Mucosa of rectum (tissue), 2 donors: ENCODE measurements around the gene MAGI2.

Experiments used
- H3K27ac ChIP-seq, 2 donors: one replicate each; pipeline ENCODE4 v1.7.0; 2013; ENCODE audit warnings: inconsistent platforms in 2 of 2, low read depth in 2 of 2, low read length in 2 of 2
- H3K27me3 ChIP-seq, 2 donors: one replicate each; pipeline ENCODE4 v1.7.0; 2013; ENCODE audit warnings: low read length in 2 of 2; ENCODE audit not compliant: control insufficient read depth in 2 of 2, insufficient read depth in 2 of 2
- H3K36me3 ChIP-seq, 2 donors: one replicate each; pipeline ENCODE4 v1.7.0; 2013; ENCODE audit warnings: low read length in 2 of 2; ENCODE audit not compliant: control insufficient read depth in 2 of 2, insufficient read depth in 2 of 2
- H3K4me1 ChIP-seq, 2 donors: one replicate each; pipeline ENCODE4 v1.7.0; 2013; ENCODE audit warnings: low read length in 2 of 2, mild to moderate bottlenecking in 1 of 2; ENCODE audit not compliant: control insufficient read depth in 2 of 2, insufficient read depth in 2 of 2
- H3K4me3 ChIP-seq, 2 donors: one replicate each; pipeline ENCODE4 v1.7.0; 2013; ENCODE audit warnings: low read length in 2 of 2
- H3K9ac ChIP-seq, 2 donors: one replicate each; pipeline ENCODE4 v1.7.0; 2013; ENCODE audit warnings: low read length in 2 of 2, low read depth in 1 of 2, mild to moderate bottlenecking in 1 of 2
- H3K9me3 ChIP-seq, 2 donors: one replicate each; pipeline ENCODE4 v1.7.0; 2013; ENCODE audit warnings: low read length in 2 of 2; ENCODE audit not compliant: control insufficient read depth in 2 of 2
- donor health status: healthy.
- donor health status: Normal muscosa, but diverticular disease.

MAGI2 gene

GRCh38 chr7:79212334-79212733 is 241.1 kb downstream of the MAGI2 start:
- H3K27me3 ChIP-seq: no peaks in the 10 kb centered on the region
- no peak overlapping the region for H3K9ac ChIP-seq
- H3K9me3 ChIP-seq: no peaks in the 10 kb centered on the region
- no peaks in the 10 kb centered on the region for H3K36me3 ChIP-seq
- peaks cover 0 to under 1% of the 10 kb centered on the region in 2 donors for H3K4me1 ChIP-seq
- no peak overlapping the region for H3K4me3 ChIP-seq
- H3K27ac ChIP-seq: no peak overlapping the region

- H3K27ac ChIP-seq: no peak overlapping the region
- H3K4me1 ChIP-seq: no peaks in the 10 kb centered on the region
- no peak overlapping the region for H3K9ac ChIP-seq
- H3K36me3 ChIP-seq: no peaks in the 10 kb centered on the region
- no peak overlapping the region for H3K4me3 ChIP-seq
- no peaks in the 10 kb centered on the region for H3K27me3 ChIP-seq
- no peaks in the 10 kb centered on the region for H3K9me3 ChIP-seq
Measured at GRCh38 chr7:79211724-79212123, 241.7 kb downstream of the MAGI2 start.

- Histone ChIP-seq H3K4me1 (no peaks in the 10 kb centered on the region), H3K9me3 (no peaks in the 10 kb centered on the region), H3K36me3 (no peaks in the 10 kb centered on the region), H3K27me3 (no peaks in the 10 kb centered on the region), H3K4me3 (no peak overlapping the region), H3K27ac (no peak overlapping the region), H3K9ac (no peak overlapping the region)
Measured at GRCh38 chr7:79199961-79200360, 253.5 kb downstream of the MAGI2 start.

GRCh38 chr7:79199266-79199665 is 254.2 kb downstream of the MAGI2 start:
- Histone ChIP-seq H3K27me3 (no peaks in the 10 kb centered on the region), H3K4me1 (no peaks in the 10 kb centered on the region), H3K4me3 (no peak overlapping the region), H3K9me3 (no peaks in the 10 kb centered on the region), H3K9ac (no peak overlapping the region), H3K36me3 (no peaks in the 10 kb centered on the region), H3K27ac (no peak overlapping the region)

GRCh38 chr7:79185605-79186004 is 267.9 kb downstream of the MAGI2 start:
- Histone ChIP-seq H3K27ac (no peak overlapping the region), H3K4me3 (no peak overlapping the region), H3K36me3 (no peaks in the 10 kb centered on the region), H3K27me3 (no peaks in the 10 kb centered on the region), H3K4me1 (no peaks in the 10 kb centered on the region), H3K9ac (no peak overlapping the region), H3K9me3 (no peaks in the 10 kb centered on the region)

- no peaks in the 10 kb centered on the region for H3K9me3 ChIP-seq
- H3K27me3 ChIP-seq: no peaks in the 10 kb centered on the region
- no peaks in the 10 kb centered on the region for H3K36me3 ChIP-seq
Measured at GRCh38 chr7:79182283-79182682, 271.2 kb downstream of the MAGI2 start.

GRCh38 chr7:79180533-79180932 is 272.9 kb downstream of the MAGI2 start:
- no peaks in the 10 kb centered on the region for H3K27me3 ChIP-seq
- no peak overlapping the region for H3K27ac ChIP-seq
- no peak overlapping the region for H3K4me3 ChIP-seq
- H3K9me3 ChIP-seq: no peaks in the 10 kb centered on the region
- no peaks in the 10 kb centered on the region for H3K36me3 ChIP-seq
- H3K4me1 ChIP-seq: no peaks in the 10 kb centered on the region
- H3K9ac ChIP-seq: no peak overlapping the region

More at GRCh38 chr7:79182283-79182682, 271.2 kb downstream of the MAGI2 start:
- H3K4me3 ChIP-seq: no peak overlapping the region
- no peak overlapping the region for H3K27ac ChIP-seq
- no peak overlapping the region for H3K9ac ChIP-seq
- no peaks in the 10 kb centered on the region for H3K4me1 ChIP-seq

GRCh38 chr7:79176859-79177477 is 276.5 kb downstream of the MAGI2 start:
- H3K4me3 ChIP-seq: no peak overlapping the region
- H3K4me1 ChIP-seq: no peaks in the 10 kb centered on the region
- no peaks in the 10 kb centered on the region for H3K27me3 ChIP-seq
- H3K27ac ChIP-seq: no peak overlapping the region
- no peak overlapping the region for H3K9ac ChIP-seq
- no peaks in the 10 kb centered on the region for H3K9me3 ChIP-seq
- no peaks in the 10 kb centered on the region for H3K36me3 ChIP-seq

GRCh38 chr7:79175374-79175773 is 278.1 kb downstream of the MAGI2 start:
- H3K4me3 ChIP-seq: no peak overlapping the region
- H3K4me1 ChIP-seq: no peaks in the 10 kb centered on the region
- no peaks in the 10 kb centered on the region for H3K36me3 ChIP-seq
- no peaks in the 10 kb centered on the region for H3K9me3 ChIP-seq
- no peak overlapping the region for H3K9ac ChIP-seq
- H3K27ac ChIP-seq: no peak overlapping the region
- H3K27me3 ChIP-seq: no peaks in the 10 kb centered on the region

- Histone ChIP-seq H3K36me3 (no peaks in the 10 kb centered on the region), H3K27ac (no peak overlapping the region), H3K27me3 (no peaks in the 10 kb centered on the region), H3K9me3 (no peaks in the 10 kb centered on the region), H3K9ac (no peak overlapping the region), H3K4me3 (no peak overlapping the region), H3K4me1 (no peaks in the 10 kb centered on the region)
Measured at GRCh38 chr7:79165225-79165624, 288.2 kb downstream of the MAGI2 start.
